H1 (cell line): ENCODE data around the gene COL4A2. TPM values are rescaled to one million over a fixed set of nuclear protein-coding genes. Genes with fewer than 3 reads are reported as not detected.

Source experiments
- E2F6 ChIP-seq: IDR thresholded peaks from 2 replicates; pipeline ENCODE4 v1.6.1; 2012; ENCODE audit warnings: inconsistent platforms
- GABPA ChIP-seq: IDR thresholded peaks from 2 replicates; pipeline ENCODE4 v1.6.1; 2011; ENCODE audit warnings: mild to moderate bottlenecking, low read length, moderate library complexity, borderline replicate concordance; ENCODE audit not compliant: insufficient read depth
- polyA plus RNA-seq, 7 experiments: library from polyadenylated mRNA; depleted of rRNA in 3 of 7; stranded (reverse) in 5 of 7; unstranded in 2 of 7; fragments of >200 nt in 5 of 7; fragments of 200-250 nt in 2 of 7; gene quantifications; 1 replicate in 5 of 7; 2 replicates in 1 of 7; 4 replicates in 1 of 7; pipeline versions ENCODE4 v1.2.1 to v1.2.3, GENCODE V29; 2011 to 2013; ENCODE audit warnings: missing spikeins in 2 of 7, mixed read lengths in 2 of 7
- total RNA-seq: library from RNA; stranded (reverse); fragmentation: NEBNext Ultra II Directional; extraction: Animal tissue kit (Norgen Biotek cat#: 25700); gene quantifications from 2 replicates; pipeline ENCODE4 v1.2.1, GENCODE V29; 2021

The COL4A2 gene
- total and polyA plus RNA-seq, 2 of the 8 experiments (the other 6 are each of a cell fraction or from before 2014, with no cell fraction given), result 80.4 to 87.3 TPM

- TF ChIP-seq GABPA (no peak), E2F6 (no peak)
These were observed 37.2 kb downstream of the COL4A2 start (continued) for GRCh38 chr13:110344320-110344719.
